Measurements from ENCODE around the gene CRYBA4. TPM values are rescaled to one million over a fixed set of nuclear protein-coding genes. Genes with fewer than 3 reads are reported as not detected.
A peak's percentile ranks its signal among the peaks of the same experiment; 100 is the strongest.

CRYBA4 gene
- total RNA-seq, 2 experiments from 2014 or later, result not detected

DNA sequence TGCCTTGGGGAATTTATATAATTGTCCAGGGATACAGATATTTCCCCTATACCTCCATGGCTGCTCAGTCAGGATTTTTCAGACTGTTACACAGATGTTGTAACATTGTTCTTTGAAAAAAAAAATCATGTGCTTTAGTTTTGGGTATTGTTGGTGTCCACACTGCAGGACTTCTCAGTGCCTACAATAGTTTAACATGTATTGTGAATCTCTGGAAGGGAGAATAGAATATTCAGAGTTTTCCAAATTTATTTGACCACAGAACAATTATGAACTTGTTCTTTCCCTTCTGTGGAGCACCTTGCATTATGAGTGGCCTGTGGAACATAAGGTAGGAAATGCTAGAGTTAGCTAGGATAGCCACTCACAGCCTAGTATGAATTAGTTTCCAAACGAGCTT is 14.5 kb downstream of the CRYBA4 start:
- no peak for DNase-seq
- peaks cover 3% of the 10 kb centered on the region for H3K4me1 ChIP-seq (ENCODE audit: insufficient read depth, low read length)
- H3K9me3 ChIP-seq (ENCODE audit: control insufficient read depth in 1 of 2, insufficient read depth in 1 of 2, low read length in 2 of 2), result no peaks in the 10 kb centered on the region
- H3K9me3 Mint-ChIP-seq, result no peaks in the 10 kb centered on the region
- H3K36me3 Mint-ChIP-seq (ENCODE audit: low read depth), result no peaks in the 10 kb centered on the region
- TF ChIP-seq, protein P1, sequence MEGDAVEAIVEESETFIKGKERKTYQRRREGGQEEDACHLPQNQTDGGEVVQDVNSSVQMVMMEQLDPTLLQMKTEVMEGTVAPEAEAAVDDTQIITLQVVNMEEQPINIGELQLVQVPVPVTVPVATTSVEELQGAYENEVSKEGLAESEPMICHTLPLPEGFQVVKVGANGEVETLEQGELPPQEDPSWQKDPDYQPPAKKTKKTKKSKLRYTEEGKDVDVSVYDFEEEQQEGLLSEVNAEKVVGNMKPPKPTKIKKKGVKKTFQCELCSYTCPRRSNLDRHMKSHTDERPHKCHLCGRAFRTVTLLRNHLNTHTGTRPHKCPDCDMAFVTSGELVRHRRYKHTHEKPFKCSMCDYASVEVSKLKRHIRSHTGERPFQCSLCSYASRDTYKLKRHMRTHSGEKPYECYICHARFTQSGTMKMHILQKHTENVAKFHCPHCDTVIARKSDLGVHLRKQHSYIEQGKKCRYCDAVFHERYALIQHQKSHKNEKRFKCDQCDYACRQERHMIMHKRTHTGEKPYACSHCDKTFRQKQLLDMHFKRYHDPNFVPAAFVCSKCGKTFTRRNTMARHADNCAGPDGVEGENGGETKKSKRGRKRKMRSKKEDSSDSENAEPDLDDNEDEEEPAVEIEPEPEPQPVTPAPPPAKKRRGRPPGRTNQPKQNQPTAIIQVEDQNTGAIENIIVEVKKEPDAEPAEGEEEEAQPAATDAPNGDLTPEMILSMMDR (IDR thresholded peaks at IDR 0.05), result no peak
- no peak for ATAC-seq (ENCODE audit: poor library complexity)
- no peak overlapping the region for H3K27ac ChIP-seq (ENCODE audit: low read depth in 1 of 2, low read length in 2 of 2)
- no peak overlapping the region for H3K4me3 ChIP-seq (ENCODE audit: low read length)
- CTCF ChIA-PET, result no interaction called here
- H3K4me3 Mint-ChIP-seq, result no peak overlapping the region
- no peaks in the 10 kb centered on the region for H3K4me1 Mint-ChIP-seq (ENCODE audit: low read depth)
- H3K27me3 ChIP-seq (ENCODE audit: control insufficient read depth in 1 of 2, insufficient read depth in 2 of 2, low read length in 2 of 2), result no peaks in the 10 kb centered on the region
- POLR2A ChIA-PET, result no interaction called here
- H3K27me3 Mint-ChIP-seq, result no peaks in the 10 kb centered on the region
- no peak overlapping the region for H3K27ac Mint-ChIP-seq
- intact Hi-C loops (cut with DNase I, micrococcal nuclease), result no loop called here
- no peaks in the 10 kb centered on the region for H3K36me3 ChIP-seq (ENCODE audit: insufficient read depth, low read length)

DNA sequence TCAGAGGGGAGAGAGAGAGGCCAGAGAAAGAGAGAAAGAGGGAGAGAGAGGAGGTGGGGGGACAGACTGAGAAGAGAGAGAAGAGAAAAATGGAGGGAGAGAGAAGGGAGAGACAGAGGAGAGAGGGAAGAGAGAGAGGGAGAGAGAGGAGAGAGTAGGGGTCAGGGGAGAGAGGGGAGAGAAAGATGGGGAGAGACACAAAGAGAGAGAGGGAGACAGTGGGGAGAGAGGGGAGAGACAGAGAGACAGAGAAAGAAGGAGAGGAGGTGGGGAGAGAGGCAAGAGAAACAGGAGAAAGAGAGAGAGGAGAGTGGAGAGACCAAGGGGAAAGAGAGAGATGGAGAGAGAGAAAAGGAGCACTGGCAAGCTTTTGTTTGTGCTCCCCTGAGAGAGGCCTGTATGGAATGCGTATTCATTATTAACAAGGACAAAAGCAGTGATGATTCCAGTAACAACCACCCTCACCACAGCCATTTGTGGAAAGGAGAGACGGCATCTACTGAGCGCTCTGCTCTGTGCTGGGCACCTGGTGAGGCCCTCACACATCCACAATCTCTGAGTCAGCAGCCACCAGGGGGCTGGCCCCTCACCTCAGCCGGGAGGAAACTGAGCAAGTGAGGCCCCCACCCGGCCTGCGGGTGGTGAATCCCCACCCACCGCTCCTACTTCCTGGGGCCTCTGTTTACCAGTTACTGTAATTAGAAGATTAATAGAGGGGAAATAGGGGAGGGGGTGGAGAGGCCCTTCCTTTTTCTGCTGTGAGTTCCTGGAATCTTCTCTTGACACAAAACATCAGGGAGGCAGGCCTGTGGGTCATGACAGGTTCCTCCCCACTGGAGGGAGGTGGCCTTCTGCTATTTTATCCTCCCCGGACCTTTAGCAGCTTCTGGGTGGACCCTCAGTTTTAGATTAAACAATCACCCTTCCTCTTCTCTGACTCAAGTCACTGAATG is 21.0 kb downstream of the CRYBA4 start:
- Mint-ChIP-seq H3K9me3 (no peaks in the 10 kb centered on the region), H3K27me3 (no peaks in the 10 kb centered on the region), H3K4me1 (ENCODE audit: low read depth) (peaks cover 56% of the 10 kb centered on the region), H3K27ac (peak overlapping the region; percentile 76), H3K4me3 (no peak overlapping the region), H3K36me3 (ENCODE audit: low read depth) (no peaks in the 10 kb centered on the region)
- Histone ChIP-seq H3K27ac (ENCODE audit: low read depth in 1 of 2, low read length in 2 of 2) (peak overlapping the region; percentile 45 to 77), H3K4me1 (ENCODE audit: insufficient read depth, low read length) (peaks cover 62% of the 10 kb centered on the region), H3K4me3 (ENCODE audit: low read length) (peak overlapping the region; percentile 10), H3K36me3 (ENCODE audit: insufficient read depth, low read length) (no peaks in the 10 kb centered on the region), H3K9me3 (ENCODE audit: control insufficient read depth in 1 of 2, insufficient read depth in 1 of 2, low read length in 2 of 2) (no peaks in the 10 kb centered on the region), H3K27me3 (ENCODE audit: control insufficient read depth in 1 of 2, insufficient read depth in 2 of 2, low read length in 2 of 2) (no peaks in the 10 kb centered on the region)
- TF ChIP-seq, protein P1 (IDR thresholded peaks at IDR 0.05), result peak; percentile 58
- POLR2A ChIA-PET, result interaction anchor here (1.1 to 3.3 kb wide), 3 partner anchors 52 to 159 kb away, joined by 3 to 17 read pairs (median 4); partner anchors contain the start of genes HPS4, SRRD and TFIP11
- CTCF ChIA-PET, result interaction anchor here (0.9 to 1.5 kb wide), 6 partner anchors 13 to 152 kb away, joined by 3 to 7 read pairs (median 4); no protein-coding TSS in a partner anchor
- ATAC-seq (ENCODE audit: poor library complexity) (peak; percentile 51), DNase-seq (peak in 13 of 14 experiments; percentile 25 to 90 (median 69))
- intact Hi-C loops (cut with DNase I, micrococcal nuclease), result no loop called here

DNA sequence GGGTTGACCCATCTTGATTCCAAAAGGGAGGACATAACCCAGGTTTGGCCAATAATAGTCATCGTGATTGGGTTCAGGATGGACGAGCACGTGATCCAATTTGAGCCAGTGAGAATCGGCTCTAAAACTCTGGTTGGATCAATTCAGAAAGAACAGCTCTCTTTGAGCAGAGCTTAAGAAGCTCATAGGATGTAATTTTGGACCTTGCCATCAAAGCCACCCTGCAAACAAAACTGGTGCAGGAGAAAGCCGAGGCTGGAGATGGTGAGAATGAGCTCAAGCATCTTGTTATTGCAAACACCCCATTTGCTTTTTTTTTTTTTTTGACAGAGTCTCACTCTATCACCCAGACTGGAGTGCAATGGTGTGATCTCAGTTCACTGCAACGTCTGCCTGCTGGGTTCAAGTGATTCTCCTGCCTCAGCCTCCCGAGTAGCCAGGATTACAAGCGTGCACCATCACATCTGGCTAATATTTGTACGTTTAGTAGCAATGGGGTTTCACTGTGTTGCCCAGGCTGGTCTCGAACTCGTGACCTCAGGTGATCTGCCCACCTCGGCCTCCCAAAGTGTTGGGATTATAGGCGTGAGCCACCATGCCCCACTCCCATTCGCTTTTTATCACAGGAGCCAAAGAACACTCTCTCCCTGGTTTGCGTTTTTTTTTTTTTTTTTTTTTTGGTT is 21.8 kb downstream of the CRYBA4 start:
- Histone ChIP-seq H3K27me3 (ENCODE audit: control insufficient read depth in 1 of 2, insufficient read depth in 2 of 2, low read length in 2 of 2) (no peaks in the 10 kb centered on the region), H3K36me3 (ENCODE audit: insufficient read depth, low read length) (no peaks in the 10 kb centered on the region), H3K4me1 (ENCODE audit: insufficient read depth, low read length) (peaks cover 70% of the 10 kb centered on the region), H3K4me3 (ENCODE audit: low read length) (no peak overlapping the region), H3K27ac (ENCODE audit: low read depth in 1 of 2, low read length in 2 of 2) (peak overlapping the region; percentile 45 to 77), H3K9me3 (ENCODE audit: control insufficient read depth in 1 of 2, insufficient read depth in 1 of 2, low read length in 2 of 2) (no peaks in the 10 kb centered on the region)
- Mint-ChIP-seq H3K4me3 (no peak overlapping the region), H3K27ac (peak overlapping the region; percentile 76), H3K36me3 (ENCODE audit: low read depth) (no peaks in the 10 kb centered on the region), H3K27me3 (no peaks in the 10 kb centered on the region), H3K9me3 (no peaks in the 10 kb centered on the region), H3K4me1 (ENCODE audit: low read depth) (peaks cover 64% of the 10 kb centered on the region)
- TF ChIP-seq, protein P1 (IDR thresholded peaks at IDR 0.05), result no peak
- ATAC-seq (ENCODE audit: poor library complexity) (no peak), DNase-seq (peak in 2 of 14 experiments; percentile 36 to 42)
- ChIA-PET CTCF (interaction anchor here (0.9 to 1.5 kb wide), 4 partner anchors 12 to 152 kb away, joined by 3 to 4 read pairs (median 4); no protein-coding TSS in a partner anchor), POLR2A (interaction anchor here (1.0 to 3.3 kb wide), 4 partner anchors 16 to 160 kb away, joined by 3 to 17 read pairs (median 3); partner anchors contain the start of genes HPS4 and SRRD)
- intact Hi-C loops (cut with DNase I, micrococcal nuclease), result no loop called here
